Glutamatergic neuron (in vitro differentiated cells): Measurements from ENCODE around the gene SH3TC1. TPM values are rescaled to one million over a fixed set of nuclear protein-coding genes. Genes with fewer than 3 reads are reported as not detected.

Experiments used
- DNase-seq: peaks from one replicate; pipeline ENCODE4 v3.0.0; 2022
- H3K27ac Mint-ChIP-seq: one replicate; pipeline ENCODE4 v1.8.0; 2020; ENCODE audit warnings: mild to moderate bottlenecking, mixed read lengths, inconsistent platforms; ENCODE audit not compliant: unreplicated experiment
- H3K27me3 Mint-ChIP-seq: one replicate; pipeline ENCODE4 v1.8.0; 2020; ENCODE audit warnings: mild to moderate bottlenecking, moderate library complexity, mixed read lengths, inconsistent platforms; ENCODE audit not compliant: unreplicated experiment
- H3K36me3 Mint-ChIP-seq: one replicate; pipeline ENCODE4 v1.8.0; 2020; ENCODE audit warnings: mild to moderate bottlenecking, mixed read lengths, inconsistent platforms; ENCODE audit not compliant: unreplicated experiment
- H3K4me1 Mint-ChIP-seq: one replicate; pipeline ENCODE4 v1.8.0; 2020; ENCODE audit warnings: mild to moderate bottlenecking, low read depth, mixed read lengths, inconsistent platforms; ENCODE audit not compliant: unreplicated experiment
- H3K4me3 Mint-ChIP-seq: one replicate; pipeline ENCODE4 v1.8.0; 2020; ENCODE audit warnings: mild to moderate bottlenecking, mixed read lengths, inconsistent platforms; ENCODE audit not compliant: unreplicated experiment
- H3K9me3 Mint-ChIP-seq: one replicate; pipeline ENCODE4 v1.8.0; 2020; ENCODE audit warnings: mild to moderate bottlenecking, moderate library complexity, mixed read lengths, inconsistent platforms; ENCODE audit not compliant: unreplicated experiment
- total RNA-seq: library from RNA; stranded (reverse); fragmentation: NEBNext Ultra II Directional; extraction: Animal tissue kit (Norgen Biotek cat#: 25700); gene quantifications from one replicate; pipeline ENCODE4 v1.2.1, GENCODE V29; 2021; ENCODE audit not compliant: unreplicated experiment
- TF ChIP-seq, protein P1 (sequence below): fragments of 200-600 bp; sonication (generic); IDR thresholded peaks from one replicate; pipeline ENCODE4 v1.5.0; 2021; ENCODE audit not compliant: partially characterized antibody, unreplicated experiment

Gene SH3TC1
- total RNA-seq, 1 donor from 2014 or later = not detected

DNA sequence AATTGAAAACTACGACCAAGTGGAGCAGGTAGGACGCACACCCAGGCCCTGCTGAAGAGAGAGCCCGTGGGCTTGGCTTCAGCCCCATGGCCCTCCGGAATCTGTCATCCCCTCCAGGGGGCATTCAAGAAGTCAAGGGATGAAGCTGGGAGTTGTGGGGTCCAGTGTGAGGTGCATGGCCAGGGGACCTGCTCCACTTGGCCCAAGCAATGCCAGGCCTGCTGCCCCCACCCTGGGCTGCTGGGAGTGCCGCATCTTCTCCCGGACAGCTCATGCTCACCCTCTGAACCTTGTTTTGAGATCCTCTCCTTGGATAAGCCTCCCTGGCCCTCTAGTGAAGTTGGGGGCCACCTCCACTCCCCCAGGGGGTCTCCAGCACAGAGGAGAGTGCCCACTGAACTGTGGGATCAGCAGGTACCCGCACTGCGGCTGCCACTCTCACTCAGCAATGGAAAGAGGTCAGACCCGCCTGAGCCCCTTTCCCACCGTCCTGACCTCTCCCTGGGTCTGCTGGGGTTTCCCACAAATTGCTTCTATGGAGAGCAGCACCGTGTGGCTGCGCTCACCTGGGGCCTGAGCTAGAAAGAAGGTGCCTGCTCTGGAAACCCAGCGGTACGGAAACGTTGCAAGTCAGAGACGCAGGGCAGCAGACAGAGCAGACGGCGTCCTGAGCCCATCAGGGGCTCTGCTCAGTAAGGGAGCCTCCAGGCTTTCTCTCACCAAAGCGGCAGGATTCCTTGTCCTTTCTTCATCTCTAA, 35.5 kb upstream of the SH3TC1 start:
- peaks cover 3% of the 10 kb centered on the region for H3K27me3 Mint-ChIP-seq
- H3K36me3 Mint-ChIP-seq = no peaks in the 10 kb centered on the region
- no peak overlapping the region for H3K27ac Mint-ChIP-seq
- peaks cover 18% of the 10 kb centered on the region for H3K4me1 Mint-ChIP-seq
- H3K9me3 Mint-ChIP-seq = peaks cover 11% of the 10 kb centered on the region
- DNase-seq = no peak
- H3K4me3 Mint-ChIP-seq = no peak overlapping the region
- TF ChIP-seq, protein P1, sequence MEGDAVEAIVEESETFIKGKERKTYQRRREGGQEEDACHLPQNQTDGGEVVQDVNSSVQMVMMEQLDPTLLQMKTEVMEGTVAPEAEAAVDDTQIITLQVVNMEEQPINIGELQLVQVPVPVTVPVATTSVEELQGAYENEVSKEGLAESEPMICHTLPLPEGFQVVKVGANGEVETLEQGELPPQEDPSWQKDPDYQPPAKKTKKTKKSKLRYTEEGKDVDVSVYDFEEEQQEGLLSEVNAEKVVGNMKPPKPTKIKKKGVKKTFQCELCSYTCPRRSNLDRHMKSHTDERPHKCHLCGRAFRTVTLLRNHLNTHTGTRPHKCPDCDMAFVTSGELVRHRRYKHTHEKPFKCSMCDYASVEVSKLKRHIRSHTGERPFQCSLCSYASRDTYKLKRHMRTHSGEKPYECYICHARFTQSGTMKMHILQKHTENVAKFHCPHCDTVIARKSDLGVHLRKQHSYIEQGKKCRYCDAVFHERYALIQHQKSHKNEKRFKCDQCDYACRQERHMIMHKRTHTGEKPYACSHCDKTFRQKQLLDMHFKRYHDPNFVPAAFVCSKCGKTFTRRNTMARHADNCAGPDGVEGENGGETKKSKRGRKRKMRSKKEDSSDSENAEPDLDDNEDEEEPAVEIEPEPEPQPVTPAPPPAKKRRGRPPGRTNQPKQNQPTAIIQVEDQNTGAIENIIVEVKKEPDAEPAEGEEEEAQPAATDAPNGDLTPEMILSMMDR = no peak

DNA sequence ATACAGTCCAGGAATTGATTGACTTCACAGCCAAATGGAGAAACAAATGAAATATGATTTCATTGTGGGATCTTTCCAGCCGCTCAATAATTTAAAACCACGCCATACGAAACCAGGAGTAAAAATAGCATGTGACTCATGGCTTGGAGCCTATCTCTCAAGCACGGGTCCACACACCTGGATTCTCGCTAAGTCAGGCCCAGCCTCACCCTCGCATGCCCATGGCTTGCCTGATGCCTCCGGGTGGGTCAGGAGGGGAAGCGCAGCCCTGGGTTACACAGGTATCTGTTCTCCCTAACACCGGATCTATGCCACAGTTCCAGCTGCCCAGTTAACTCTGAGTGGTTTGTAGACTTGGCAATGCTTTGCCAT, 34.9 kb upstream of the SH3TC1 start:
- peaks cover 8% of the 10 kb centered on the region for H3K9me3 Mint-ChIP-seq
- H3K36me3 Mint-ChIP-seq = no peaks in the 10 kb centered on the region
- H3K4me3 Mint-ChIP-seq = no peak overlapping the region
- TF ChIP-seq, protein P1 = no peak
- no peak for DNase-seq
- peaks cover 3% of the 10 kb centered on the region for H3K27me3 Mint-ChIP-seq
- H3K27ac Mint-ChIP-seq = no peak overlapping the region
- peaks cover 15% of the 10 kb centered on the region for H3K4me1 Mint-ChIP-seq

DNA sequence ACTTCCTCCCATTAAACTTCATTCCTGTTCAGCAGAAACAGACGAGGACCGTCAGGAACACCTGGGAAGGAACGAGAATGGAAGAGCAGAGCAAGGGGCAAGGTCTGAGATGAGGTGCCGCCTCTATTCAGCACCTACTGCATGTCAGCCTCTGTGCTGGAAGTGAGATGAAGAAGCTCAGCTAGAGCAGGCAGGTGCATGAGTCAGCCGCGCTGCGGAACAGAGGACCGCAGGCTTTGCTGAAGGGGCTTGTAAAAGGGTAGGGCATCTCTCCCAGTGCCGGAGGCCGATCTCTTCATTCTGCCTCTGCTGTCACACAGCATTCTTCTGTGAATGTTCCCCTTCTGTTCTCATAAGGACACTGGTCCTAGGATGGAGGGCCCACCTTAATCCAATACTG, 34.4 kb upstream of the SH3TC1 start:
- TF ChIP-seq, protein P1 = no peak
- Mint-ChIP-seq H3K27me3 (peaks cover 3% of the 10 kb centered on the region), H3K4me3 (no peak overlapping the region), H3K36me3 (no peaks in the 10 kb centered on the region), H3K27ac (no peak overlapping the region), H3K4me1 (peaks cover 13% of the 10 kb centered on the region), H3K9me3 (peaks cover 6% of the 10 kb centered on the region)
- DNase-seq = no peak

DNA sequence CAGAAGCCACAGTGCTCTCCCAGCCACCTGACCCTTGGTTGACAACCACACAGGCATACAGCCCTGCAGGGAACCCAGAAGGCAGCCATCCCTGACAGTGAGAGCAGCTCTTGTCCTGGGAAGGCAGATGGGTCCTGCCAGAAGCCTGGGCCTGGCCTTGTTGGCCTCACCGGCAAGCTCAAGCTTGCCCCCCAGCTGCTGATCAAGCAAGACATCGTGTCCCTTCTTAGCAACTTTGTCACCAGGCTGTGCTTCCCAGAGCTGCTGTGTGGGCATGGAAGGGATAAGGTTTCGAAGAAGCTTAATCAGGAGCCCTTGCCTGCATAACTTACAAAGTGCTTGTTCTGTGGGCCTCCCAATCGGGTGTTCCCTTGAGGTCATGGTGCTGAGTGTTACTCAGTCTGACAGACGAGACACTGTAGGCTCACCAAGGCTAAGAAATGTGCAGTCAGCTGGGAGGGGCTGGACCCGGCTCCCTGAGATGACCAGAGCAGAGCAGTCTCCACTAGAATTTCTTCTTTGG, 33.7 kb upstream of the SH3TC1 start:
- H3K4me3 Mint-ChIP-seq = no peak overlapping the region
- H3K27ac Mint-ChIP-seq = no peak overlapping the region
- H3K36me3 Mint-ChIP-seq = no peaks in the 10 kb centered on the region
- DNase-seq = no peak
- peaks cover 6% of the 10 kb centered on the region for H3K9me3 Mint-ChIP-seq
- TF ChIP-seq, protein P1 = no peak
- peaks cover 12% of the 10 kb centered on the region for H3K4me1 Mint-ChIP-seq
- peaks cover 3% of the 10 kb centered on the region for H3K27me3 Mint-ChIP-seq

DNA sequence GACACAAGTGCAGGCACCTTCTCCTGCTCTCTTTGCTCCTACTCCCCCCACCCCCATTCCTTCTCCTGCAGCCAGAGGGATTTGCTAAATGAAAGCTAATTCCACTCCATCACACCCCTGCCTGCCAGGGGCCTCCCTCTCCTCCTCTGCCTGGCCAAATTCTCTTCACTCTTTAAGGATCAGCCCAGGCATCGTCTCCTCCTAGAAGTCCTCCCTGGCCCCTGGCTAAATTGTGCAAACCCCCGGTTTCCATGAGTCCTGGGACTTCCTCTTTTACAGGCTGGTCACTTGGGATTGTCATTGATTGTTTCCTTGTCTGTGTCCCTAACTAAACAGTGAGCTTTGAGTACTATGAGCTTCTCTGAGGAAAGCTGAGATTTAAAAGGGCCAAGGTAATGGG, 31.8 kb upstream of the SH3TC1 start:
- DNase-seq = no peak
- Mint-ChIP-seq H3K4me1 (peaks cover 18% of the 10 kb centered on the region), H3K27me3 (peaks cover 3% of the 10 kb centered on the region), H3K36me3 (no peaks in the 10 kb centered on the region), H3K4me3 (no peak overlapping the region), H3K9me3 (peaks cover 6% of the 10 kb centered on the region), H3K27ac (no peak overlapping the region)
- TF ChIP-seq, protein P1 = no peak
